GM21390 (cell line): Measurements from ENCODE around the gene RNF222.
"Not testable (repeated sequence)": the region's sequence is repeated elsewhere in the genome, so short reads cannot be mapped to it uniquely, and the experiment has no call there.

Experiments
- ATAC-seq: cut with Tn5 transposase; IDR thresholded peaks from one replicate; pipeline ENCODE4 v1.9.1; 2021; ENCODE audit not compliant: unreplicated experiment

The RNF222 gene

GRCh38 chr17:8413328-8413727 lies 15.7 kb upstream of the RNF222 start:
- no peak for ATAC-seq

- no peak for ATAC-seq
Measured at GRCh38 chr17:8412089-8412488, 14.5 kb upstream of the RNF222 start.

DNA sequence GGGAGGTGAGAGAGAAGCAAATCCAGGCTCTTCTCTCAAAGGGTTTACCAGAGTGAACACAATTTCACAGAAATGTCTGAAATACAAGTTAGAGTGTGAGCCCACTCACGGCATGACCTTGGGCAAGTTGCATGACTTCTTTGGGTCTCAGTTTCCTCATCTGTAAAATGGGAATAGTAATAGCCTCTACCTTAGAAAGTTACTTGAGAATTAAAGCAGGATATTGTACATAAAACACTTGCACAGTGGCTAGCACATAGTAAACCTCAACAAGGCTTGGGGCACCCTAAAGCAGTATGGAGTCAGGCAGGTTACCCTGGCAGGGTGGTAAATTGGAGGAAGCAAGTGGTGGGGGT lies 13.2 kb upstream of the RNF222 start:
- ATAC-seq: no peak

- no peak for ATAC-seq
Measured at GRCh38 chr17:8409966-8410882, 12.6 kb upstream of the RNF222 start.

- no peak for ATAC-seq
Measured at GRCh38 chr17:8408371-8408770, 10.7 kb upstream of the RNF222 start.

- no peak for ATAC-seq
Measured at GRCh38 chr17:8406174-8406573, 8.5 kb upstream of the RNF222 start.

- ATAC-seq: no peak
Measured at GRCh38 chr17:8405499-8406016, 7.9 kb upstream of the RNF222 start.

DNA sequence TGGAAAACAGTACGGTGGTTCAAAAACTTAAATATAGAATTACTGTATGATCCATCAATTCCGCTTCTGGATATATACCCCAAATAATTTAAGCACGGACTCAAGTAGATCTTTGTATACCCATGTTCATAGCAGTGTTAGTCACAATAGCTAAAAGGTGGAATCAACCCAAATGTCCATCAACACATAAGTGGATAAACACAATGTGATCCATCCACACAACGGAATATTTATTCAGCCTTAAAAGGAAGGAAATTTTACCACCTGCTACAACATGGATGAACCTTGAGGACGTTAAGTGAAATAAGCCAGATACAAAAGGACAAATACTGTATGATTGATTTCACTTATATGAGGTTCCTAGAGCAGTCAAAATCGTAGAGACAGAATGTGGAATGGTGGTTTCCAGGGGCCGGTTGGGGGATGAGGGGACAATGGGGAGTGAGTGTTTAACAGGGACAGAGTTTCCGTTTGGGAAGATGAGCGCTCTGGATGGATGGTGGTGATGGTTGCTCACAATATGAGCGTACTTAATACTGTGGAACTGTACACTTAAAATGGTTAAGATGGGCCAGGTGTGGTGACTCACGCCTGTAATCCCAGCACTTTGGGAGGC lies 5.4 kb upstream of the RNF222 start:
- ATAC-seq: no peak

DNA sequence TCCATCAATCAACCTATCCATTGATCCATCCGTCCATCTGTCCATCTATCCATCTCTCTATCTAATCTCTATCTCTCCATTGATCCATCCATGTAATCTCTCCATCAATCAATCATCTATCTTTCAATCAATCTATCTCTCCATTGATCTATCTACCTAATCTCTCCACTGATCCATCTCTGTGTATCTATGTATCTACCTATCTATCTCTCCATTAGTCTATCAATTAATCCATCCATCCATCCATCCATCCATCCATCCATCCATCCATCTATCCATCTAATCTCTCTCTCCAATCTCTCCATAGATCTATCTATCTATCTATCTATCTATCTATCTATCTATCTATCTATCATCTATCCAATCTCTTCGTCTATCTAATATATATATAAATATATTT lies 3.5 kb upstream of the RNF222 start:
- ATAC-seq: no peak

DNA sequence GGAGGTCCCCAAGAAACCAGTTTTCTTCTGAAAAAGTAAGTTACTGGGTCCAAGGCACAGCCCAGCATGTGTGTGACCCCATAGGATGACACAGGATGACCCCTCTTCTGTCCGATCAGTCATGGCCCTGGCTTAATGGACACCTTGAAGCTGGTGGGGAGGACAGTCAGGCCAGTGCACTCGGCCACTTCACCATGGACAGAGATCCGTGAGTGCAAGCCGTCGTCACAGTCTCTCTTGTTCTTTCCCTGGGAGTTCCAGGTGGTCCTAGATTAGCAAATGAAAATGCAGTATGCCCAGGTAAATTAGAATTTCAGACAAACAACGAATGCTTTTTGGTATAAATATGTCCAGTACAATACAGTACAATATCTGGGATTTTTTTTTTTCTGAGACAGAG lies 1.4 kb upstream of the RNF222 start:
- ATAC-seq: no peak

GRCh38 chr17:8394497-8394896 lies 3.1 kb downstream of the RNF222 start:
- not testable (repeated sequence) for ATAC-seq

GRCh38 chr17:8393470-8394231 lies 4.0 kb downstream of the RNF222 start:
- no peak for ATAC-seq

DNA sequence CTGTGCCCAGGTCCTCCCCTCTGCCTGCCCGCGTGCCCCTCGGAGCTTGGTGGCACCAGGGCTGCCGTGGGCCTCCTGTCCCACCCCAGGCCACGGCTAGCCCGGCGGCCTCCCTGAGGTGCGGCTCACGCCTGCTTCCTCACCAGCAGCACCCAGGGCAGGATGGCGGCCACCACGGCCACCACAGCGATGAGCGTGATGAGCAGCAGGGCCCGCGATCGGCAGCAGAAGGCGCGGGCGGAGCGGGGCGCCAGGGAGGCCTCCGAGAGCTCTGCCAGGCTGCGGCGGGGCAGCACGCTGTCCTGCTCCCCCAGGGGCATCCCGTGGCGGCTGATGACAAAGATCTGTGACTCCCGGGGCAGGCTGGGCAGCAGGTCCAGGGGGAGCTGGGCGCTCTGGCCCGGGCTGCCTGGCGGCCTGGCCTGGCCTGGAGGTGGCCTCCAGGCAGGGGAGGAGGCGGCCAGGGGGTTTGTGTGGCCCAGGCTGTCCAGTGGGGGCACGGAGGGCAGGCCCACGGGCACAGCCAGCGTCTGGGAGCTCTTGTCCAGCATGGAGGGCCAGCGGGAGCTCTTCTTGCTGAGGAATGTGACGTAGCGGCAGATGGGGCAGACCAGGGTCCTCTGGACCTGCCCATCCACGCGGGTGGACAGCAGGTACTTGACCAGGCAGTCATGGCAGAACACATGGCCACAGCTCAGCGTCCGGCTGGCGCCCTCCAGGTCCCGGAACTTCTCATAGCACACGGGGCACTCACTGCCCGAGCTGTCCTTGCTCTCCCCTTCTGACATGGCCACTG lies 4.8 kb downstream of the RNF222 start:
- ATAC-seq: no peak

GRCh38 chr17:8392274-8392673 lies 5.4 kb downstream of the RNF222 start:
- no peak for ATAC-seq

DNA sequence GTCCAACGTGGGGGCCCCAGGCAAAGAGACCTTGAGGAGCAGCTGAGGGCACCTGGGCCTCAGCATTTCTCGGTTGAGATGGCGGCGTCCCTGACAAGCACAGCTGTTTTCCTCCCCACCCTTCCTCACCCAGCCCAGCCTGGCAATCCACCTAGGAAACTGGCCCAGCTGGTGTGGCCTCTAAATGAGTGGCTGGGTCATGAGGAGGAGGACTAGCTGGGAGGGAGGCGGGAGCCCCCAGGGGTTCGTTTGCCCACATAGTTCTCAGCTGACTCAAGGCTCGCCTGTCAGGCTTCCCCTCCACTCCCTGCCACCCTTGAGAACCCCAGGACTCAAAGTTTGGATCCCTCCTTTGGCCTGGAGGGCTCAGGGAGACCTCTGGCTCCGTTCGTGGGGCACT lies 5.9 kb downstream of the RNF222 start:
- no peak for ATAC-seq

DNA sequence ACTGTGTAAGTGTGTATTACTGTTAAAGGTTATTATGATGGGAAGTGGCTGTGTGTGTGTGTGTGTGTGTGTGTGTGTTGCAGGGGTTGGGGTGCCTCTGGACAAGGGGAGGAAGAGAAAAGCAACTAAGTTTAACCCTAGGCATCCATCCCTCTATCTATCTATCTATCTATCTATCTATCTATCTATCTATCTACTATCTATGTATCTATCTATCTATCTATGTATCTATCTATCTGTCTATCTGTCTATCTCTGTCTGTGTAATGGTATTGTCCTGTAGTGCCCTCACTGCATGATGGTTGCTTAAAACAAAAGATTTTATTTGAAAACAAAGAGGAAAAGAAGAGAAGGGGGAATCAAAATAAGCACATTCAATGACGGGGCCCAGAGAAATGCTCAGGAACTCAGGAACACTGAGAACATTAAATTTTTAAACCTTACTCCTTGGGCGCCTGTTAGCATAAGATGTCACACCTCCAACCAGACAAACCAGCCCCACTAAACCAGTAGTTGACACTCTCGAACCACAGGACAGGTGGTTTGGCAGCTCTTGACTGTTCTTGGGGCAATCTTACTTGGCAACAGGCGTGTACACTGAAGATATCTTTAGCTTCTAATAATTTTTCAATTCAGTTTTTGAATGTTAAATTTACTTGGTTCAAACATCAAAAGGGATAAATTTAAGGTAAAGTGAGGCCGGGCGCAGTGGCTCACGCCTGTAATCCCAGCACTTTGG lies 9.5 kb downstream of the RNF222 start:
- ATAC-seq: no peak

DNA sequence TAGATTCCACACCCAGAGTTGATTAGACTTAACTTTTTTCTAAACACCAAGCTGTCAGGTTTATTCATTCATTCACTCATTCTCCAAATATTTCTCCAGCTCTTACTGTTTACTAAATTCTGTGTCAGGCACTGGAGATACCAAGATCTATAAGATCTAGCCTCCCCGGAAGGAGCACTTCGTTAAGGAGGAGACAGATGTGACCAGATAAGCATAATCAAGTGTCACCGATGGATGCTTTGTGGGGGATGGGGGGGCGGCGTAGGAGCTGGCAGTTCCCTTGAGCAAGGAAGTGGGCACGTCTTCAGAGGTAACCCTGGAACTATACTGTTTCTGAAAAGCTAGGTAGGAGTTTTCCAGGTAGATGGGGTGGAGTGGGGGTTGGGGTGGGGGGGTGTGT lies 10.8 kb downstream of the RNF222 start:
- no peak for ATAC-seq

GRCh38 chr17:8384801-8385378 lies 12.7 kb downstream of the RNF222 start:
- ATAC-seq: no peak

DNA sequence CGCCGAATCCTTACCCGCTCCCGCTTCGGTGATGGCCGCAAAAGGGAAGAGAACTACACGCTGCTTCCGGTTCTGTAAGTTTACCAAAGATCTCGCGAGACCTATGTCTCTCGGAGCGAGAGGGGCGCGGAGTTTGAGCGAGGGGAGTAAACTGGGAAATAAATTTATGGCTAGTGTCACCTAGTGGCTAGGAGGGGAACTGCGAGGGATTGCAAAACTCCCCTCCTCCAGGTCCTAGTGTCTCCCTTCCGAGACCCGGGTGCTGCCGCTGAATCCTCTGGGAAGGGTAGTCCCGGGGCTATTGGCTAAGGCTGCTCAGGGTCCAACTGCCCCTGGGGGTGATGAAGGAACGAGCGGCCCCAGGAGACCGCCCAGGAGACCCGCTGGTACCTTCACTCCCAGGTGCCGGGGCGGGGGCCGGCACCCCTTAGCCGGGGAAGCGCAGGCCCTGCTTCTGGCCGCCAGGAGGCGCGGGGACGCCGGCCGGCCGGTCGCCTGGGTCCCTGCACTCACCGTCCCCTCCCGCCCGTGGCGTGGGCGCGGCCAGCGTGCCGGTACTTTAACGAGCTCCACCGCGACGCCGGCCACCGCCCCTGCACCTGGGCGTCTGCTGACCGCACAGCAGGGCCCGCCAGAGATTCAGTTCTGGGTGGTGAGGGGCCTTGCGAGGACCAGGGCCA lies 14.3 kb downstream of the RNF222 start, which contains the start of gene RPL26:
RPL26 (minus strand) TSS at position 51 of the 680 bp plus-strand sequence. CDS start 883 bp downstream, outside the sequence.
- peak; percentile 80 for ATAC-seq
